NT2/D1 (cell line): ENCODE measurements around the gene MATN1.

ENCODE experiments used
- YY1 ChIP-seq: IDR thresholded peaks from 2 replicates; pipeline ENCODE4 v1.6.1; 2011; ENCODE audit not compliant: insufficient read length, insufficient read depth
- ZNF274 ChIP-seq: IDR thresholded peaks from 2 replicates; pipeline ENCODE4 v1.6.1; 2011; ENCODE audit warnings: mild to moderate bottlenecking, low read depth, low read length

DNA sequence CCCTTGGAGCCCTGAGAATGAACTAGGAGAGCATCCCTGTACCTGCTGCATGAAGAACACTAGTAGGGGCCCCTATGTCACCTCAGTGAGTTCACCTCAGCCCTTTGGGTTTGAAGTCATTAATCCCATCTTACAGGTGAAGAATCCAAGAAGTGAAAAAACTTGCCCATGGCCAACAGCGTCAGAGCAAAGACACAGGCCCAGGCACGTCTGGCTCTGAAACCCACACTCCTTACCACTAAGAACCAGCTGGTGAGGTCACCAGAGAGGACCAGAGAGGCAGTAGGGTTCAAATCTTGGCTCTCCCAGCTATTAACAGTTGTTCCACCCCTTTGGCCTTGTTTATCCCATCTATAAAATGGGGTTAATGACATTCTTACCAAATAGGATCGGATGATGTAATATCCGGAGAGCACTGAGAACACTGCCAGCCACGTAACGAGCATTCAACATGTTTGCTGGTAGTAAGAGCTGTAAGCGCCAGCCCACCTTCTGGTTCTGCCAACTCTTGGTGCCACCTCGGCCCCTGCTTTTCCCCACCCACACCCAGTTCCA lies 8.8 kb downstream of the MATN1 start:
- TF ChIP-seq YY1 (no peak), ZNF274 (no peak)
